ENCODE data around the gene PIP4K2A. TPM values are rescaled to one million over a fixed set of nuclear protein-coding genes. Genes with fewer than 3 reads are reported as not detected.

PIP4K2A gene
- total RNA-seq, 1 experiment from 2014 or later = 24.2 TPM

DNA sequence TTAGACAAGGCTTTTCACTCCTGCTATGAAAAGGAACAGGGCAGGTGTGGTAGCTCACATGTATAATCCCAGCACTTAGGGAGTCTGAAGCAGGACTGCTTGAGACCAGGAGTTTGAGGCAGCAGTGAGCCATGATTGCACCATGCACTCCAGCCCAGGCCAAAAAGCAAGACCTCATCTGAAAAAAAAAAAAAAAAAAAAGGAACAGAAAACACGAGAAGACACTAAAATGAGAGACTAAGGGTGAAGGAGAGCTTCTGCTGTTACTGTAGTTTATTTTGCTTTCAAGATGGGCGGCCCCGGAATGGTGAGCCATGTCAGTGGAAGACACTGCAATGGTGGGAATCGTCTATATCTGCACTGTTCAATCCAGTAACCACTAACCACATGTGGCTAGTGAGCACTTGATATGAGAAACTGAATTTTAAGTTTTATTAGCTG is 9.9 kb downstream of the PIP4K2A start:
- no peak for DNase-seq
- TF ChIP-seq, protein P1, sequence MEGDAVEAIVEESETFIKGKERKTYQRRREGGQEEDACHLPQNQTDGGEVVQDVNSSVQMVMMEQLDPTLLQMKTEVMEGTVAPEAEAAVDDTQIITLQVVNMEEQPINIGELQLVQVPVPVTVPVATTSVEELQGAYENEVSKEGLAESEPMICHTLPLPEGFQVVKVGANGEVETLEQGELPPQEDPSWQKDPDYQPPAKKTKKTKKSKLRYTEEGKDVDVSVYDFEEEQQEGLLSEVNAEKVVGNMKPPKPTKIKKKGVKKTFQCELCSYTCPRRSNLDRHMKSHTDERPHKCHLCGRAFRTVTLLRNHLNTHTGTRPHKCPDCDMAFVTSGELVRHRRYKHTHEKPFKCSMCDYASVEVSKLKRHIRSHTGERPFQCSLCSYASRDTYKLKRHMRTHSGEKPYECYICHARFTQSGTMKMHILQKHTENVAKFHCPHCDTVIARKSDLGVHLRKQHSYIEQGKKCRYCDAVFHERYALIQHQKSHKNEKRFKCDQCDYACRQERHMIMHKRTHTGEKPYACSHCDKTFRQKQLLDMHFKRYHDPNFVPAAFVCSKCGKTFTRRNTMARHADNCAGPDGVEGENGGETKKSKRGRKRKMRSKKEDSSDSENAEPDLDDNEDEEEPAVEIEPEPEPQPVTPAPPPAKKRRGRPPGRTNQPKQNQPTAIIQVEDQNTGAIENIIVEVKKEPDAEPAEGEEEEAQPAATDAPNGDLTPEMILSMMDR (IDR thresholded peaks at IDR 0.05; ENCODE audit: unreplicated experiment) = no peak
- intact Hi-C loops (cut with micrococcal nuclease; ENCODE audit: unreplicated experiment) = loop anchor here (5.0 kb wide), 1 partner anchor 47 kb away; no protein-coding TSS in a partner anchor

DNA sequence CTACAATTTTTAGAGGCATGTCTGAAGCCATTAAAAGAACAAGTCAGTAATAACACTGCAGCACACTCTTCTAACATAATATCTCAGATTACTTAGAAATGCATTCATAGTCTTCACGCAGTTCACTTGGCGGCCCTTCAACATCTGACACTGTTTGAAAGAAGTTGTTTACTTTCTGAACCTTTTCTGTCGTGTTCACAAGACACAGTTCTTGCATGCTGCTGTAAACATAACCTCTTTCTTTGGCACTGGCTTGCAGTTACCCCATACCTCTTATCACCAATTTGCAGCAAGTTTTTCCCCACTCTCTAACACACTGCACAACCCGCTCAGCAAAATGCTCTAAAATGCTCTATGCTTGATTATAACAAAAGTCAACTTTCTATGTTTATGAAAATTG is 12.0 kb downstream of the PIP4K2A start:
- DNase-seq = no peak
- H3K4me1 Mint-ChIP-seq (ENCODE audit: low read depth, unreplicated experiment) = peaks cover 30% of the 10 kb centered on the region
- no peak overlapping the region for H3K4me3 Mint-ChIP-seq (ENCODE audit: low read depth, unreplicated experiment)
- H3K27ac Mint-ChIP-seq (ENCODE audit: unreplicated experiment) = no peak overlapping the region
- intact Hi-C loops (cut with micrococcal nuclease; ENCODE audit: unreplicated experiment) = loop anchor here (5.0 kb wide), 1 partner anchor 45 kb away; no protein-coding TSS in a partner anchor
- TF ChIP-seq, protein P1 (IDR thresholded peaks at IDR 0.05; ENCODE audit: unreplicated experiment) = no peak
- no peaks in the 10 kb centered on the region for H3K27me3 Mint-ChIP-seq (ENCODE audit: unreplicated experiment)
- H3K9me3 Mint-ChIP-seq (ENCODE audit: low read depth, unreplicated experiment) = no peaks in the 10 kb centered on the region
- no TSS peak for BruUV-seq (replicated peaks)
- CTCF ChIA-PET = no interaction called here
- H3K36me3 Mint-ChIP-seq (ENCODE audit: insufficient read depth, unreplicated experiment) = no peaks in the 10 kb centered on the region

More for the DNA sequence above, 9.9 kb downstream of the PIP4K2A start:
- peaks cover 23% of the 10 kb centered on the region for H3K4me1 Mint-ChIP-seq (ENCODE audit: low read depth, unreplicated experiment)
- BruUV-seq (replicated peaks) = no TSS peak
- H3K4me3 Mint-ChIP-seq (ENCODE audit: low read depth, unreplicated experiment) = no peak overlapping the region
- CTCF ChIA-PET = interaction anchor here (0.6 to 1.2 kb wide), 6 partner anchors 9 to 1562 kb away, joined by 3 to 9 read pairs (median 4); no protein-coding TSS in a partner anchor
- no peaks in the 10 kb centered on the region for H3K36me3 Mint-ChIP-seq (ENCODE audit: insufficient read depth, unreplicated experiment)
- H3K27ac Mint-ChIP-seq (ENCODE audit: unreplicated experiment) = no peak overlapping the region
- H3K9me3 Mint-ChIP-seq (ENCODE audit: low read depth, unreplicated experiment) = no peaks in the 10 kb centered on the region
- no peaks in the 10 kb centered on the region for H3K27me3 Mint-ChIP-seq (ENCODE audit: unreplicated experiment)

DNA sequence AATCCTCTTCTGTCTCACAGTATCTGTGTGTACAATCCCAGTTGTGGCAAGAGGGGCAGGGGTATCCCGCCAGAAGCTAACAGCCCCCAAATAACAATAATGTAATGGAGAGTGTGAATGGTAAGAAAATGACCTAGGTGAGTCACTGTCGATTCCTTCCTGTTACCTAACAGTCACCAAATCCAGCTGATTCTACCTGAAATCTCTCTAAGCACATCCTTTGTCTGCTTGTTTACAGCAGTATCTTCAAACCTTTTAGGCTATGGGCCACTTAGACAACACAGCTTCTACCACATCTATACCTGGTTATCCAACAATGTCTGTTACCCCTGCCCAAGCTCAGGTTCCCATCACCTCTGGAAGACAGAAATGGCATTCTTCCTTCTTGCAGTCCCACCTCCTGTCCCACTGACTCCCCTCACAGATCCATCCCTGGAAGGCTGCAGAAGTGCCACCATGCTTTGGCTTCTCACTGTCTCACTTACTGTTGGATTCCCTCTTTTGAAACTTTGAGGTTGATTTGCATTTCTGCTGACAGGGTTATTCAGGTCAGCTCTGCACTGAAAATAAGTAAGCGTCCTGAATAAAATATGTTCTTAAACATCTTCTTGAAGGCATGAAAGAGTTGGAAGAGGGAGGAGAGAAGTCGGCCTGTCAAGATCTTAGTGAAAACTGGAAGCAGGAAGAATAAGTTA is 13.1 kb downstream of the PIP4K2A start:
- intact Hi-C loops (cut with micrococcal nuclease; ENCODE audit: unreplicated experiment) = loop anchor here (5.0 kb wide), 1 partner anchor 44 kb away; no protein-coding TSS in a partner anchor
- TF ChIP-seq, protein P1 (IDR thresholded peaks at IDR 0.05; ENCODE audit: unreplicated experiment) = no peak
- H3K27ac Mint-ChIP-seq (ENCODE audit: unreplicated experiment) = no peak overlapping the region
- H3K4me1 Mint-ChIP-seq (ENCODE audit: low read depth, unreplicated experiment) = peaks cover 30% of the 10 kb centered on the region
- no TSS peak for BruUV-seq (replicated peaks)
- no peak for DNase-seq
- no peaks in the 10 kb centered on the region for H3K9me3 Mint-ChIP-seq (ENCODE audit: low read depth, unreplicated experiment)
- H3K27me3 Mint-ChIP-seq (ENCODE audit: unreplicated experiment) = no peaks in the 10 kb centered on the region
- no peaks in the 10 kb centered on the region for H3K36me3 Mint-ChIP-seq (ENCODE audit: insufficient read depth, unreplicated experiment)
- CTCF ChIA-PET = interaction anchor here (0.8 kb wide), 1 partner anchor 16 kb away, joined by 4 read pairs; no protein-coding TSS in a partner anchor
- H3K4me3 Mint-ChIP-seq (ENCODE audit: low read depth, unreplicated experiment) = no peak overlapping the region

DNA sequence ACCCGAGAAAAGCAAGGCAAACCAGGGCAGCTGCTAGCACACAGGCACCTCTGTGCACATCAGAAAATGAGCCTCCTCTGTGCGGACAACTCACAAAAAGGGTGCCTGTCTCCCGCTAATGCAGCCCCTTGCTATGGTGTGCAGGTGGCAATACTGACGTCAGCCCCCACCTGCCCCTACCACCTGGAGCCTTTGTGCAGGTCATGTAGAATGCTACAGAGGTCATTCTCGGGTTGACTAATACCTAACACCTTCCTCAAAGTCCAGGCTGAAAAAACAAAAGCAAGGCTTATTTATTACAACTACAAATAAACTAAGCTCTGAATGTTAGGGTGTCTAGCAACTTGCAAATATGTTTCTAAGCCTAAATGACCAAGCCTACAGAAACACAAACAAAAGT is 13.9 kb downstream of the PIP4K2A start:
- no TSS peak for BruUV-seq (replicated peaks)
- H3K36me3 Mint-ChIP-seq (ENCODE audit: insufficient read depth, unreplicated experiment) = no peaks in the 10 kb centered on the region
- no peaks in the 10 kb centered on the region for H3K27me3 Mint-ChIP-seq (ENCODE audit: unreplicated experiment)
- no peaks in the 10 kb centered on the region for H3K9me3 Mint-ChIP-seq (ENCODE audit: low read depth, unreplicated experiment)
- intact Hi-C loops (cut with micrococcal nuclease; ENCODE audit: unreplicated experiment) = loop anchor here (5.0 kb wide), 1 partner anchor 43 kb away; no protein-coding TSS in a partner anchor
- H3K4me1 Mint-ChIP-seq (ENCODE audit: low read depth, unreplicated experiment) = peaks cover 30% of the 10 kb centered on the region
- TF ChIP-seq, protein P1 (IDR thresholded peaks at IDR 0.05; ENCODE audit: unreplicated experiment) = no peak
- no peak overlapping the region for H3K27ac Mint-ChIP-seq (ENCODE audit: unreplicated experiment)
- CTCF ChIA-PET = interaction anchor here (0.6 kb wide), 1 partner anchor 10 kb away, joined by 3 read pairs; no protein-coding TSS in a partner anchor
- H3K4me3 Mint-ChIP-seq (ENCODE audit: low read depth, unreplicated experiment) = no peak overlapping the region
- no peak for DNase-seq

Measured in Calu3 (cell line).